NCI-H345 treated with DMSO at 0.1 percent for 48 hours (cell line): ENCODE measurements around the gene GABRB2.
"Not testable (repeated sequence)": the region's sequence is repeated elsewhere in the genome, so short reads cannot be mapped to it uniquely, and the experiment has no call there.

ENCODE experiments used
- DNase-seq: peaks from one replicate; lab custom pipeline; 2025; ENCODE audit not compliant: unreplicated experiment; lab: John Stamatoyannopoulos, UW

Gene GABRB2

GRCh38 chr5:161252955-161253354 is 293.6 kb downstream of the GABRB2 start:
- DNase-seq = not testable (repeated sequence)

- no peak for DNase-seq
Measured at GRCh38 chr5:161246749-161247148, 299.8 kb downstream of the GABRB2 start.

- DNase-seq = not testable (repeated sequence)
Measured at GRCh38 chr5:161245846-161246245, 300.7 kb downstream of the GABRB2 start.
